Erythroblast (primary cell): Measurements from ENCODE around the gene CPLANE2.
"Not testable (repeated sequence)": the region's sequence is repeated elsewhere in the genome, so short reads cannot be mapped to it uniquely, and the experiment has no call there.

Experiments
- GATA1 ChIP-seq: IDR thresholded peaks from 2 replicates; pipeline ENCODE4 v1.6.1; 2011; ENCODE audit warnings: low read depth, mild to moderate bottlenecking, control low read depth, low read length, moderate library complexity
- POLR2A ChIP-seq: IDR thresholded peaks from 2 replicates; pipeline ENCODE4 v1.6.1; 2011; ENCODE audit warnings: mild to moderate bottlenecking, low read length

GRCh38 chr1:16196139-16196538 is 40.8 kb downstream of the CPLANE2 start:
- not testable (repeated sequence) for TF ChIP-seq POLR2A, GATA1
